NOMO-1 treated with DMSO at 0.1 percent for 48 hours (cell line): ENCODE measurements around the gene UBE2J2.

Experiments used
- DNase-seq: peaks from one replicate; lab custom pipeline; 2025; ENCODE audit not compliant: unreplicated experiment; lab: John Stamatoyannopoulos, UW

The UBE2J2 gene

DNA sequence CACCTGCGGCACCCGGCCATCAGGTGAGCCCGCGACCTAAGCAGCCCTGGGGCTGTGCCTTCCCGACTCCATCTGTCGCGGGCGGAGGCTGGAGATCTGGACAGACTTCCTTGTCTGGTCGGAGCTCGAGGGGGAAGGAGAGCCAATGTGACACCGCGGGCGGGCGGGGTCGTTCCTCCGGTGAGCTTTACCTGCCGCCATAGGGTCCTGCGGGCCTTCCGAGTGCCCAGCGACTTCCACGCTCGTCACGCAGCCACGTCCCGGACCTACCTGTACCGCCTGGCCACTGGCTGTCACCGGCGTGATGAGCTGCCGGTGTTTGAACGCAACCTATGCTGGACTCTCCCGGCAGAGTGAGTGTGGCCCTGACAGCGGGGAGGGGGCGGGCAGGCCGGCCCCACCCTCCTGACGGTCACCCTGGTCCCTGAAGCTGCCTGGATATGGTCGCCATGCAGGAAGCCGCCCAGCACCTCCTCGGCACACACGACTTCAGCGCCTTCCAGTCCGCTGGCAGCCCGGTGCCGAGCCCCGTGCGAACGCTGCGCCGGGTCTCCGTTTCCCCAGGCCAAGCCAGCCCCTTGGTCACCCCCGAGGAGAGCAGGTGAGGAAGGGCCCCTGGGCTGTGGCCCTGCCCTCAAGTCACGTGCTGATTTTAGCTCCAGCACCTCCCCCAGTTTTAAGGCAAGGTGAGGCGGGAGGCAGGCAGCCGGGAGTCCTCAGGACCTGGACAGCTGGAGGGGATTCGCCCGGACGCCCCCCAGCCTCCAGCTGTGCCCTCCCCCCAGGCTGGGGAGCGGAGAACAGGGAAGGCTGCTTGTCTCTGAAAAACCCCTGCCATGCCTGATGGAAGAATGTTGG is 35.8 kb upstream of the UBE2J2 start:
- DNase-seq: peak; percentile 12

DNA sequence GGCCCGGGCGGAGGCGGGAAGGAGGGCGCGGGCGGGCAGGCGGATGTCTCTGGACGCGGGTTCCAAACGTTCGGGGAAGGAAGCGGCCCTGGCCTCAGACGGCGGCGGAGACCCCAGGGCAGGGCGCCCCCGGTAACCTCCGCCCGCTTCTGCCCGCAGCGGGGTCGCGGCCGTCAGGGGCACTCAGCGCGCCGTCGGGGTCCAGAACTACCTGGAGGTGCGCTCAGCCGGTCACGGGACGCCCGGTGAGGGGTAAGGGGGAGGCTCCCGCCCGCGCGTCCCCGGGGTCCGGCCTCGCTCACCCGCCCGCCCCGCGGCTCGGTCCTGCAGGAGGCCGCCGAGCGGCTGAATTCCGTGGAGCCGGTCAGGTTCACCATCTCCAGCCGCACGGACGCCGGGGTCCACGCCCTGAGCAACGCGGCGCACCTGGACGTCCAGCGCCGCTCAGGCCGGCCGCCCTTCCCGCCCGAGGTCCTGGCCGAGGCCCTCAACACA is 35.1 kb upstream of the UBE2J2 start:
- DNase-seq: no peak

DNA sequence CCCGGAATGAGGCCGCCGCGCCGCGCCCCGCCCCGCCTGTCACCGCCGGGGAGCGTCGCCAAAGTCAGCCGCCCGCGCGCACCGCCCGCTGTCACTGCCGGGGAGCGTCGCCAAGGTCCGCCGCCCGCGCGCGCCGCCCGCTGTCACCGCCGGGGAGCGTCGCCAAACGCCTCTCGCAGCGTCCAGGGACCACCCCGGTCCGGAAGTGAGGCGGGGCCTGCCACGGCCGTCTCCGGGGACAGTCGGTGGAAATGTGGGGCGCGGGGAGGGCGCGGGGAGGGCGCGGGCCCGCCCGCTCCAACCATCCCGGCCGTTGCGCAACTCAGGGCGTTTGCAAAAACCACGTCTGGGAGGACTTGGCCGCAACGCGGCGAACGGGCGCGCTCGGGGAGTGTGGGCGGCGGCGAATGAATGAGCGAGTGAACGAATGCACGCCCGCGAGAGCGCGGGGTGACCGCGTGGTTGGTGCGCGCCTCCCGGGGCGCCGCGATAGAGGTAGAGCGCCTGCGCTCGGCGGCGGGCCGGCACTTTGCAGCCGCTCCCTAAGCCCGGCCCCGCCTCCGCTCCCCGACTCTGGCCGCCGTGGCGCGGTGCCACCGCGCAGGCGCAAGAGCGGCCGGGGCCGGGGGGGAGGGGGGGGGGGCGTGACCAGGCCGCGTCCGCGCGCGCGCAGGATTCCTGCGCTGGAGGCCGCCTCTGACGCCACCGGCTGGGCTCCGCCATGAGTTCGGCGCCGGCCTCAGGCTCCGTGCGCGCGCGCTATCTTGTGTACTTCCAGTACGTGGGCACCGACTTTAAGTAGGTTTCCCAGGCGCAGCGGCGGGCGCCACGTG is 34.5 kb upstream of the UBE2J2 start, which contains the start of the genes ACAP3 and PUSL1:
Gene ACAP3, minus strand, starts transcription at position 8 of the 833 bp plus-strand sequence. CDS start 115 bp downstream, outside the sequence.
Gene PUSL1, plus strand, starts transcription at position 675 of the 833 bp plus-strand sequence. Its CDS starts 47 bp downstream, at position 722.
- DNase-seq: peak; percentile 92

DNA sequence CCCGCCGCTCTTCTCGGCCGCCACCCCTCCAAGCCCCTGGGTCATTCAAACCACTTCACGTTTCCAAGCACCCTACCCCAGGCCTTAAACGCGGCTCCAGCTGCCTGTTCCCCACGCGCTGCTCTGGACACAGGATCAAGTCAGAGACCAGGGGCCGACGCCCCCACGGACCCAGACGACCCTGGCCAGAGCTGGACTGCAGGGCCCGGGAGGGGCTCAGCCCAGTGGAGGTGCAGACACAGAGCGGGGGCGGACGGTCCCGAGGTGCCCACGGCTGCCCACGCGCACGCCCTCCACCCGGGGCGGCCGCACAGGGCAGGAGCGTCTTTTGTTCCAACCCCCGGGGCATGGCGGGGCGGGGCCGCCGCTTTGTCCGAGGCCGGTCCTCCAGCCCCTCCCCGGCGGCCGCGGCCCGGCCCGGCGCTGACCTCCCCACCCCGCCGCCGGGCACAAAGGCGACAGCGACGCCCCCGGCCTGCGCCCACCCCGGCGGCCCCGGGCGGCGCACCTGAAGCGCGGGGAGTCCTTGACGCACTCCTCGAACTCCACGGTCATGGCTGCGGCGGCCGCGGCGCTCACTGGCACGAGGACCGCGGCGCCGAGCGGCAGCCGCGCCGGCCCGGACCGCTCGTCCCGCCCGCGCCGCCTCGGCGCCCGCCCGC is 33.7 kb upstream of the UBE2J2 start:
- no peak for DNase-seq

DNA sequence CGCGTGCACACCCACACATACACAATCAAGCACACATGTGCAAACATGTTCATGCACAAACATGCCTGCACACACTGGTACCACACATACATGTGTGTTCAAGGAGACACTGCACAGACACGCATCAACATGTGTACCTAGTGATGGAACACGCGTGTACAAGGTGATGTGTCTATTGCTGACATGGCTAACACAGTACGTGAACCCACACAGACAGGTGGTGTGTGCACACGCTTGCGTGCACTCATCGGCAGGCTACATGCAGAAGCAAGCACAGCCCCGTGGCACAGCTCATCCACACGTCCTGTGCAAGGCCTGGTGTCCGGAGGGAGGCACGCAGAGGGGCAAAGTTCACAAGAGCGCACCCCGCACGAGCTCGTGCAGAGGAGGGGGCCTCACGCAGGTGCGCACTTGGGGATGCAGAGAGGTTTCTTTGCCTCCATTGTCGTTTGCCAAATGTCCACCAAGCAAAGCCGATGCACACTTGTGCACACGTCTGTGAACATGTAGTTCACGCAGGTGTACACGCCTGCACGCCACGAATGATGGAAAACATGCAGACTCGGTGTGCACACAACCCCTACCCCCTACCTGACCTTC is 33.1 kb upstream of the UBE2J2 start:
- DNase-seq: no peak

DNA sequence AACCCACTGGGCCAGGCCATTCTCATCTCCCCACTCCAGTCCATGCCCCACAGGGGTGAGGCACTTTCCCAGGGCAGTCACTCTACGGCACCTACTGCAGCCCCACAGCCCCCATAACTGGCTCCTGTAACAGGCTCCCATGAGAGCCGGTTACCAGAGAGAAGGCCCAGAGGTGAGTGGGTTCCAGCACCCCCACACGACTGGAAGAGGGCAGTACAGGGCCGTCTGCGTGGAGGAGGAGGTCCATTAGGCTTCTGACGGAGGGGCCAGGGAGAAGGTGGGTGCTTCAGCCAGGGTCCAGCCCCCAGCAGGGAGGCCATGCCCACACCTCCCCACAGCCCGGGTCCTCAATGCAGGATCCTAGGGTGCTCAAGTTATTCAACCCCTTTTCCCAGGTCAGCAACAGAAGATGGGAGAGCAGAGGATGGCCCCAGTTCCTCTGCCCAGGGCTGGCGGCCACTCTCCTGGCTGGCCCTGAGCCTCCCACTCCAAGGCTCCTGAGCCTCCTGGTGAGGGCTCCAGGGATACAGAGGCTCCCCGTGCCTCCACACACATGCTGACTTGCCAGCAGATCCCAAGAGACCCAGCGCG is 32.5 kb upstream of the UBE2J2 start:
- no peak for DNase-seq

DNA sequence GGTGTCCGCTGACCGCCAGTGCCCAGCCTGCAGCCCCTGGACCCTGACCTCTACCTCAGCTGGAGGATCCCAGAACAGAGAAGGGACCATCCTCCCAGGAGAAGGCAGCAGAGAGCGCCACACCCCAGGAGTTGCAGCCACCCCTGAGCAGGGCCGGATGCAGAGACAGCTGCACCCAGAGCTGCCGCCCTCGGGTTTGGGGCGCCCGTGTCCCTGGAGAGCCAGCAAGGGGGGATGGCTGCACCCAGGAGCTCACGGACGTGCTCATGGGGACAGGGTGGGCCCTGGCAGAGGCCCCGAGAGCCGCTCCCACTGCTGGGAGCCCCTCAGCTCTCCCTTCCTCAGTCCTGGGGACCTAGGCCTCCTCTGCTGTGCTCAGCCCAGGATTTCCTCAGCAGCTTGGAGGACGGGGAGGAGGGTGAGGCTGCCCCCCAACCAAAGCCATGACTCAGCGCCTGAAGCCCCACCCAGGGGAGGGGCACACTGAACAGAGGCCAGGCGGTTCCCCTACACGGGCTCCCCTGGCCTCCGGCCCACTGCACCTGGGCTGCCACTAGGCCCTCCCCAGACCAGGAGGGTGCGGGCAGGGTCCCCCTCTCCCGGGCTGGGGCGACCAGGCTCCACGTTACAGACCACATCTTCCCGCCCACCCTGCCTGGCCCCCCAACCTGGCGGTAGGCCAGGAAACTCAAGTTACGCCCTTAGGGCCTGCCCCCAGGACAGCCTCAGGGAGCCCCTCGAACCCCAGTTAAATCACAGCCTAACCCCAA is 31.8 kb upstream of the UBE2J2 start:
- peak; percentile 69 for DNase-seq

DNA sequence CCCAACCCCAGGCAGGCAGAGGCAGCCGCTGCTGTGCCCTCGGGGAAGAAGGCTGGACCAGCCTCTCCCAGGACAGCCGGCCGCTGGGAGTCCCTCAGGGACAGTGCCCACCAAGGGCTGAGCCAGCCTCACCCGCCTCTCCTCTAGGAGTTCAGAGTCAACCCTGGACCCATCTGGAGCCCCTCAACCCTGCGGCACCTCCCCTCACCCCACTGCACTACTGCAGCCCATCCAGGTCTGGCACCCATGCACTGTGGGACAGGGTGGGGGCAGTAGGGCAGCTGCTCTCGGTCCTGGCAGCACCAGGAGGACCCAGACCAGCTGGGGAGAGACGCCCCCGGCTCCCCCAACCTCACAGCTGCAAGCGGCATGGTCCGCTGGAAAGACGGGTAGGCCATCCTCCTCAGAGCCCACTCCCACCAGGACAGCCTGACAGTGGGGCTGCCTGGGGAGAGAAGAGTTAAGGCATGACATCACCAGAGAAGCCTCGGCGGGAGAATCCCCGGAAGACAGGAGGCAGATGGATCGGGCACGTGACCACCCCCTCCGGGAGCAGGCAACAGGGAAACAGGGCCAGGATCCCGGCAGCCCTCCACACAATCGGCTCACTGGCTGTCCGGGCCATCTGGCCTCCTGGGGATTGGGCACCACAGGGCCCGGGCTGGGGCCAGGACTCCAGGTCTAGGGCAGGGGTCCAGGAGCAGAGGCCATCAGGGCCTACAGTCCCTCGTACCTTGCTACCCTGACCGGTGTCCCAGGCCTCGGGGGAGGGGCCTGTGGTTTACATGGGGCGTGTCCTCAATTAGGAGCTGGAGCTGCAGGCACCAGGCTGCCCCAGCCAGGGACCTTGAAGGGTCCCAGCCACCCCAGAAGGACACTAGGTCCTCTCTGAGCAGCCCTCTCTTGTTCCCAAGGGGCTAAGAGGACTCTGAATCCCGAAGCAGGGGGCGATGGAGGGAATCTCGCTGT is 31.0 kb upstream of the UBE2J2 start:
- no peak for DNase-seq

DNA sequence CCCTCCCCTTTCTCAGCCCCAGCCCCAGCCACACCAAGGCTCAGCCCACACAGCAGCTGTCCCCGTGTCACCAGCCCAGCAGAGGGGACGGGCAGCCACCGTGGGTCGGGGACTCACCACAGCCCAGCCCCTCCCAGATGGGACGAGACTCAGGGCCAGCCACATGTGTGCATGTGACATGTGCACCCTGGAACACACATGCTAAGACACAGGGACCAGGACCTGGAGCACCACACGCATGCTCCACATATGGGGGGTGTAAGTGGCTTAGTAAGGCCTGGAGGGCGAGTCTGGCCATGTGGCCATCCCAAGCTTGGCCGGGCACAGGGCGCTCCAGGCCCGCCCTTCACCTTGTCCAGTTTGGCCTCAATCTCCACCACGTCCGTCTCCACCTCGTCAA is 30.1 kb upstream of the UBE2J2 start:
- no peak for DNase-seq

DNA sequence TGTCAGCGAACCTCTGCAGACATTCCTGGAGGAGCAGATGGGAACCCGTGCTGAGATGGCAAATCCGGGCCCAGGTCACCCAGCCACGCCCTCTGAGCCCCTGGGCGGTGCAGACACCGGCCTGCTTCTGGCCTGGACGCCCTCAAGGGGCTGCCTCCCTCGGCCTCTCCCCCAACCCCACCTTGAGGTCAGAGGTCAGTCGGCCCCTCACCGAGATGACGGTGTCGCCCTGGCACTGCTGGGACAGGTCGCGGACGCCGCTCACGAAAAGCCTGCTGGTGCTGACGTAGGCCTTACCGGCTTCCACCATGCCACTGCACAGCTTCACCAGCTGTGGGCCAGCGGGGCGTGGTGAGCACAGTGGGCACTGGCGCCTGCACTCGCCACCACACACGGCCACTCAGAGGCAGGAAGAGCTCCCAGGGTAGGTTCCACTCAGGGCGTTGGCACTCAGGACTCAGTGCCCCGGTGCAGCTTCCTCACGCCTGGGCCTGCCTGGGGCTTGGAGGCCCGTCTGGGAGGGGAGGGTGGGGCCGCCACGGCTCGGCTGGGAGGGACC is 29.4 kb upstream of the UBE2J2 start:
- DNase-seq: no peak

DNA sequence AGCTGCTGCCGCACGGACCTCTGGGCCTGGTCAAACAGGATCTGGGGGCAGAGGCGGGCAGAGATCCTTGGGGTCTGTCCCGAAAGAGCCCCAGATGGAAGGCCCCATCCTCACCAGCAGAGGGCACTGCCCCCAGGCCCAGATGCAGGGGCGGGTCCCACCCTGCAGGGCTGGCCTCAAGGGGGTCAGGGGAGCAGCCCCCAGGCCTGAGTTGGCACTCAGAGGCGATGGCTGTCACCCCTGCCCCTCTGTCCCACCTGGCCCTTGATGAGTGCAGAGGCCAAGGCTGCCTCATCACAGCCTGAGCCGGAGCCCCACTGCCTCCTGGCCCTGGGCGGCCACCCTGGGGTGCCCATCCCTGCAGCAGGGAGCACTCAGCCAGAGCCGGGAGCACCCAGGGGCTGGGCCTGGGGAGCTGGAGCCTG is 28.4 kb upstream of the UBE2J2 start:
- no peak for DNase-seq

DNA sequence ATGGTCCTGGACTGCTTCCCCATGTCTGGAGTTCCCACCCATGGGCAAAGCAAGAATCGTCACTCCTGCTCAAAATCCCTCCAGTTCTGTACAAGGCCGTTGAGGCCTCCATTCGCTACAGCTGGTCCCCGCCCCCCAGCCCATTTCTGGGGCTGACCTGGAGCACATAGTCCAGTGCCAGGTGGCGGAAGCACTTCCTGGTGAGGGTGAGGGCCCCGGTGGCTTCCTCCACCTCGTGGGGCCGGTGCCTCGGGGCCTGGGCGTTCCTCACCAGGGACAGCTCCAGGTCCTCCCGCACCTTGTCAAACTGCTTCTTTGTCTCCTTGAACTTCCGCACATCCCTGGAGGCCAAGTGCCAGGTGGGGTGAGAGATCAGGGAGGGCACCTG is 26.7 kb upstream of the UBE2J2 start:
- DNase-seq: no peak

DNA sequence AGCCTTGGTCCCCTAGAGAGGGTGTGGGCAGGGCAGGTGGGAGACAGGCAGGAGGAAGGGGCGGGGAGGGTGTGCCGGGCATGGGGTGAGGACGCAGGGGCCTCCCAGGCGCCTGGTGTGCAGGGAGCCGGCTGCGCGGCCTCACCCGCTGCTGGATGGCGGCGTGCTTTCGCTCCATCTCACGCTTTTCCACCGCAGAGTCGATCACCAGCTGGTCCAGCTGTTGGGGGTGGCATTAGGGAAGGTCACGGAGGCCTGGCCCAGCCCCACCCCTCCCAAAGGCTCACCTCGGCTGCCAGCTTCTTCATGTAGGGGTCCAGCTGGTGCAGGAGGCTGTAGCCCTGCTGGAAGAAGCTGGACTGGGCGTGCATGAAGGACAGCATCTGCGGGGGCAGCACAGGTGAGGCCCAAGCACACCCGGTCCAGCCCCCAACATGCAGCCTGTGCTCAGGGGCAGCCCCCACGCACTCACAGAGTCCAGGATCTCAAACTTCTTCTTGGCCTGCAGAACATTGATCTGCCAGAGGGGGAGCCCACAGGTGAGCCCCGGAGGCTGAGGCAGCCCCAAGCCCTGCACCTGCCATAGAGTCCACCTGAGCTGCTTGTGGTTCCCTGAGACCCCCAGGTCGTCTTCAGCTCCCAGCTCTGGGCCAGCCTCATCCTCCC is 26.2 kb upstream of the UBE2J2 start:
- DNase-seq: no peak

DNA sequence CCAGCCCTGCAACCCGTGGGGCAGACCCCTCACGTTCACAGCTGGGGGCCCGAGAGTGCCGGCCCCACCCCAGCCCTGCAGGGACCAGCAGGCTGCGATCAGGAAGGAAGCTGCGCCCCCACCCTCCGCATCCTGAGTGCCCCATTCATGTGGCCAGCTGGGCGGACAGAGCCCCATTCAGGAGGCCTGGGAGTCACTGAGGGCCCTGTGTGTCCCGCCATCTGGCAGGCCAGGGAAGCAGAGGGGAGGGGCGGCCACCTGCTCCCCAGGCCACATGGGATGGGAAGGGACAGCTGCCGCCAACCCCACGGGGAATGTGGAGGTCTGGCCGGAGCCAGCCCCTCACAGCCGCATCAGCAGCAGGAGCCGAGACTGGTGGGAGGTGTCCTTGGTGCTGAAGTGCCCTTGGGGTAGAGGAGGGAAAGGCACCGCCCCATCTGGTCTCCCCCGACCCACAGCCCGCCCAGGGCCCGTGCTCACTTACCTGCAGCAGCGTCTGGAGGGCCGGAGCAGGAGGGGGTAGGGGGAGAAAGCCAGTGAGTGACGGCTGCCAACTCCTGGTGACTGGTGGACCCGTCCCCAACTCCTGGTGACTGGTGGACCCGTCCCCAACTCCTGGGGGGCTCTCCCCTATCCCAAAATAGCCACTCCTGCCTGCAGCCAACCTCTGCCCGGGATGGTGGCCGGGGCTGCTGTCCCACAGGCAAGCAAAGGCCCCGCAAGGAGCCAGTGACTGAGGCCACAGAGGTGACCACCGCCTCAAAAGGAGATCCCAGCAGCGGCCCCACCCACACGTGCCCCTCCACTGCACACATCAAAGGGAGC is 25.4 kb upstream of the UBE2J2 start:
- DNase-seq: no peak

DNA sequence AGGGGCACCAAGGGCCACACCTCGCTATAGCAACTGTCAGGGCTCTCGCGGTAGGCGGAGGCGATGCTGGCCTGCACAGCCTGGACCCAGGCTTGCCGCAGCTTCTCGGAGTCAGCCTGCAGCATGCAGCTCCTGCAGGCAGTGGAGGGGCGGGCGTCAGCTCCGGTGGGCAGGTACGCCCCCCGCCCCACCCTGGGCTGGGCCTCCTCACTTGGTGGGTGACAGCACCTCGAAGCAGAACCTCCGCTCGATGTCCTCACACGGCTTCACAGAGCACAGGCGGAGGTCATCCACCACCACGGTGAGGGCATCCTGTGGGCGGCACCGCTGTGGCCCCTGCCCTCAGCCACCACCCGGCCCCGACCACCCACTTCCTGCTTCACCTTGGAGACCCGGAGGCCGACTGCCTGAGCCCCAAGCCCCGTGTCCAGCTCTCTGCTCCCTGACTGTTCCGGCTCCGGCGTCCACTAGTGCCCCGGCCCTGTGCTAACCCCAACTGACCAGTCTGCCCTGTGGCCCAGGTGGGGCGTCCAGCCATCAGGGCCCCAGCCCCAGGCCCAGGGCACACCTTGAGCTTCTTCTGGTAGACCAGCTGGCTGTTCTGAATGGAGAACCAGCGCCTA is 24.3 kb upstream of the UBE2J2 start:
- no peak for DNase-seq
